Hepatic stellate cell (primary cell): ENCODE results near the gene RASA3.

Source experiments
- DNase-seq: peaks from one replicate; pipeline ENCODE4 v3.0.0; 2011; ENCODE audit warnings: low spot score

The RASA3 gene

DNA sequence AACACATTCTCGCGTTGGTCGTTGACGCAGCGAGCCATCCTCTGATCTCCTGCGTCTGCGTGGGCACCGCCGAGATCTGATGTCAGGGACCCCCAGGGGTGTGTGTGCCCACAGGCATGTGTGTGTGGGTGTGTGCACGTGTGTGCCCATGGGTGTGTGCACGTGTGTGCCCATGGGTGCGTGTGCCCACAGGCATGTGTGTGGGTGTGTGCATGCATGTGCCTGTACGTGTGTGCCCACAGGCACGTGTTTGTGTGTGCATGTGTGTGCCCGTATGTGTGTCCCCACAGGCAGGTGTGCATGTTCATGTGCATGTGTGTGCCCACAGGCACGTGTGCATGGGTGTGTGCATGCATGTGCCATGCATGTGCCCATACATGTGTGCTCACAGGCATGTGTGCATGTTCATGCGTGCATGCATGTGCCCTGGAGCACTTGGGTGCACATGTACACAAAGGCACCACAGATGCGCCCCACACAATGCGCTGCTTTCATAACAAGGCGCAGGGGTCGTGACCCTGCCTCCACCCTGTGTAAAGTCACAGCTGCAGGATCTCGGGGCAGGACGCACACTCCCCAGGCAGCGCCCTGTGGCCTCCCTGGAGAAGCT is 77.5 kb downstream of the RASA3 start:
- no peak for DNase-seq

DNA sequence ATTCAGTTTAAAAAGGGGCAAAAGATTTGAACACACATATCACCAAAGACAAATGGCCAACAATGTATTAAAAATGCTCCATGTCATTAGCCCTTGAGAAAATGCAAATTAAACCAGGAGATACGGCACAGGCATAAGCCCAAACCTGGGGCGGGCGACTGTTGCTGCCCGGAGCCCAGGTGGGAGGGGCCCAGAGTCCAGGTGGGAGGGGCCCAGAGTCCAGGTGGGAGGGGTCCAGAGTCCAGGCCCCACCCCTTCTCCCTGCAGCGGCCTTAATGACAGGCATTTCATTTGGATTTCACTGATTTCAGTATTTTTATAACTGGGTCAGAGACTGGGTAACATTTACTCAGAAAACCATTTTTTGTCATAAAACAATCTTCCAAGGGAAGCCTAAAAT is 78.2 kb downstream of the RASA3 start:
- DNase-seq: no peak

DNA sequence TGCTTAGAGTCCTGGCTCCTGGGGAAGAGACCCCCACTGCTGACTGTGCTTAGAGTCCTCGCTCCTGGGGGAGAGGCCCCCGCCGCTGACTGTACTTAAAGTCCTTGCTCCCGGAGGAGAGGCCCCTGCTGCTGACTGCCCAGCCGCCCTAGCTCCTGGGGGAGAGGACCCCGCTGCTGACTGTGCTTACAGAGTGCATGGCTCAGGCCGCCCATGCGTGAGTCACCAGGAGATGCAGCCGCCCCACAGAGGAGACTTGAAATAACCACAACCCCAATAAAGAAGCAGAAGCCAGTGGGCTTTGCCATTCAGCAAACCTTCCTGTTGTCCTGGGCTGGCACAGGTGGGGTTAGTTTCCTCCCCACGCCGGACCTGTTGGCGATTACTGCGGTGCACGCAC is 79.4 kb downstream of the RASA3 start:
- DNase-seq: peak; percentile 66

DNA sequence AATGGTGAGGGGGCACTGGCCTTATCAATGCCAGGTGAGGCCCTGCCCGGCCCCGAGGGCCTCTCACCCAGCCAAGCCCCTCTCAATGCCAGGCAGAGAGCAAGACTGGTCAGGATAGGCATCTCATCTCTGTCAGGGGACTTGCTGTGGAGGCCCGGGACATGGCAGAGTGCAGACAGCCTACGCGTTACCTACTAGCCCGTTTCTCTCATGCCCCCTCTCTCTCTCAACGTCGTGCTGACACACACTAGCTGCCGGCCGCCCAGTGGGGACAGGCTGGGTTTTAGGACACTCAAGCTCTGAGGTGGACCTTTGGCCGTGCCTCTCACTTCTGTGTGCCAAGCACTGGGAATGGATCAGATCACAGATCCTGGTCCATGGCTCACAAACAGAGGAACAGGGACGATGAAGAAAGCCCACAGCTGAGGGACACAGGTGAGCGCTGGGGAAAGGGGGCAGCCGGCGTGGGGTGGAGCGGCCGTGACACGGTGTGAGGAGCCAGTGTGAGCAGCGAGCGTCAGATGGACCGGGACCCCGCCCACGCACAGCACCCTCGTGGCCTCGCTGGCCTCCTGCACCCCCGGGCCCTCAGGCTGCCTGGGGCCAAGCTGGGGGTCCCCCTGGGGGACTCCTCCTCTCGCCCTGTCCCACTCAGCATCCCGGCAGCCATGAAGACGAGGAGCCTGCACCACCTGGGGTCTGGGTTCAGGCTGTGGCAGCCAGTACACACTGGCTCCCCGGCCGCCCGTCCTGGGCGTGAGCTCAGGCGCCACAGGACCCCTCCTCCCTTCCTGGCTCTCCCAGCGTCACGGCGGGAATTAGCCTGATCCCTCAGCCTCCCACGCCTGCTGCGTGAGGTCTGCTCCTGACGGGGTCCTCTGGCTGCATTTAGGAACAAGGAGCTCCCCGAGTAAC is 81.6 kb downstream of the RASA3 start:
- DNase-seq: no peak

DNA sequence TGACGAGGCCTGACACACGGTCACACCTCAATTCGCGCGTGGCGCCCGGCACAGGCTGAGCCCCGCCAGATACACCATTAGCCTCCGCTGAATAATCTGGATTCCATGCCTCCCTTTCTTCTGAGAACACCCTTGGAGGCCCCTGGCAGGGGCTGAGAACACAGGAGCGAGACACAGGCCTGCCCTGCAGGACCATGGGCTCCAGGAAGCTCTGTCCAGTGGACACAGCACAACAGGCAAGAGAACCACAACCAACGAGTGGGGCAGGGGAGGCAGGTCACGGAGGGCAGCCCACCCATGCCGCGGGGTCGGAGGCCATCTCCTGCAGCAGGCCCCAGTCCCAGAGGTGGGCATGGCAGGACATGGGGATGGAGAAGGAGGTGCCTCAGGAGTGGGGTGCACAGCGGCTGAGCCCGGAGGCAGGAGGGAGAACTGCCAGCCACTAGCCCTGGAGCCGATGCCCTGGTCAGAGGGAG is 82.8 kb downstream of the RASA3 start:
- no peak for DNase-seq

DNA sequence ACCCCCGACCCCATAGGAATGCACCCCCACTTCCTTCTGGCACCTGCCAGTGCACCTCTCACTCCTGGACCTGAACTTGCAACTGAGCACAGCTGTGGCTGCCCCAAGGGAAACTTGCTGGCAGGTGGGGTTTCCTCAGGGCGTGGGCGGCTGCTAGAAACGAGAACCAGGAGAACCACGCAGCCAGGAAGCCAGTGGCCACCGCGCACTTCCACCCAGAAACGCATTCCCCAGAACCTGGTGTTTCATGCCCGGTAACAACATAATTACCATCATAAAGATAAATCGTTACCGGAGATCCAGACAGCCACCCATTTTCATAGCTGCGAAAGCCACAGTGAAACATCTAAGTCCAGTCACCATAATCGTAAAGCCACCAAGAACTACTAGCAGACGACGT is 83.4 kb downstream of the RASA3 start:
- no peak for DNase-seq

DNA sequence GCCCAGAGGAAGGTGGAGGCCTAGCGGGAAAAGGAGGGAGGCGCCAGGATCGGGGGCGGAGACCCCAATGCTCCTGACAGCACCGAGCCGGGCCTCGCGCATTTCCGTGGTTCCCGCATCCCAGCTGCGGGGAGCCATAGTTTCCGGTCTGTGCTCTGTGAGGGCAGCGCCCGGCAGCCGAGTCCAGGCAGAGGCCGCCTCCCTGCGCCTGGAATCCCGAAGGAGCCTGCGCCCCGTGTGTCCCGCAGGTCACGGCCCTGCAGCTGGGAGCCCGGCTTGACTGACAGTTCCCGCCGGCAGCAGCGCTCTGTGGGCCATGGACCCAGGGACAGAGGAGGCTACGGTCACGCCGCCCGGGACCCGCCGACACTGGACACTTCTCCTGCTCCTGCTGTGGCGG is 84.0 kb downstream of the RASA3 start:
- DNase-seq: no peak

DNA sequence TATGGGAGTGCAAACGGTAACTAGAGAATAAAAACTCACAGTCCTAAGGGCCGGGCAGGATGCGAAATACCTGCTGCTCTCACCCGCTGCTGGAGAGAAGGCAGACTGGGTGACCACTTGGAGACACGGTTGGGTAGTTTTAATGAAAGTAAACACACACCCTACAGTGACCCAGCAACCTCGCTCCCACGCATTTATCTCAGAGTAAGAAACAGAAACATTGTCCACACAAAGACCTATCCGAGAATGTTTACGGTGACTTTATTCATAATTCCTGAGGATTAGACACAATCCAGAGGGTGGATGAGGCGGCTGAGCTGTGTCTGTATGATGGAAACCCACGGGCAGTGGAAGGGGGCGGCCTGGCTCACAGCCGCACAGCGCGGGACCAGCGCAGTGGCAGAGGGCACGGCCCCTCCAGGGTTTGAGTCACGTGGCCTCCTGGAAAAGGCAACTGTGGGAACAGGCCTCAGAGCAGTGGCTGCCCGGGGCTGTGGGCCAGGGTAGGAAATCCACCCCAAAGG is 85.0 kb downstream of the RASA3 start:
- no peak for DNase-seq

DNA sequence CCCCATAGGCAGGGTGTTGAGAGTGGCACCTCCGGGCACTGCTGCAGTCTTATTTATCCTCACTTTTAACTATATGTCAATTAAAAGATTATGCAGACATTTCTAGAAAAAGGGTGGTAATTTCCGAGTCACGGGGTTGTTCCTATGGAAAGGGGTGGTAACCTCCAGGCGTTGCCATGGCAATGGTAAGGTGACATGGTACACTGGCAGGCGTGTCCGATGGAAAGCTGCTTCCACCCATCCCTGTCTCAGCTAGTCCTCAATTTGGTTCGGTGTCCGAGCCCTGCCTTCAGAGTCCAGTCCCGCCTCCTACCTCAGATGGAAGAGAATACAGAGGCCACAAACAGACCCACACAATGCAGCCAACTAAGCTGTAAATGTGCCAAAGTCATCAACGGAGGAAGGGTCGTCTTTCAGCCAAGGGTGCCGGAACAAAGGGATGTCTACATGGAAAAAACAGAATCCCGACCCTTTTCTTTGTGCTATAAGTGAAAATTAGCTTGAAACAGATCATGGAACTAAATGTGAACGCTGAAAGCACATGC is 85.9 kb downstream of the RASA3 start:
- DNase-seq: no peak

DNA sequence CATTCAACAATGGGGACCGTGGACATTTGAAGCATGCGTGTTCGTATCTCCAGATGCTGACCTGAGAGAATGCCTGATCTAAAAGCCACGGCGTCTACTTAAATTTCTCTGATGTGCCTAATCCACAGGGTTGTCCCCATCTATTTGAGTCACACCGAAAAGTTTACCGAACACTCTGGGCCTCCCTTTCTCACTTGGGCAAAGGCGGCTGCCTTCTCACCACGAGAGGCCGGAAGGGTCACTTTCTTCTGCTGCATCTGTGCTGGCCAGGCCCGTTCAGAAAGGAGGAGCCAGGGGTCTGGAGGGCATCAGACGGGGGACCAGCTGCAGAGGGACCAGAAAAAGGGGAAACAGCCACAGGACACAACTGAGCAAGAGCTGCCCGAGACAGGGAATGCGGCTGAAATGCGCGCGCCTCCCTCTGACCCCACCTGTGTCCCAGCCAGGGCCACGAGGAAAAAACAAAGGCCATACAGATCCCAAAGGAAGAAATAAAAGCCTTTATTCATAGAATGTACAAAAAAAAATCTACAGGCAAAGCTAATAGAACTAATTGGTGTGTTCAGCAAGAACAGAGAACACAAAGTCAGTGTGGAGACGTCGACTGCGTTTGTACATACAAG is 87.2 kb downstream of the RASA3 start:
- no peak for DNase-seq

DNA sequence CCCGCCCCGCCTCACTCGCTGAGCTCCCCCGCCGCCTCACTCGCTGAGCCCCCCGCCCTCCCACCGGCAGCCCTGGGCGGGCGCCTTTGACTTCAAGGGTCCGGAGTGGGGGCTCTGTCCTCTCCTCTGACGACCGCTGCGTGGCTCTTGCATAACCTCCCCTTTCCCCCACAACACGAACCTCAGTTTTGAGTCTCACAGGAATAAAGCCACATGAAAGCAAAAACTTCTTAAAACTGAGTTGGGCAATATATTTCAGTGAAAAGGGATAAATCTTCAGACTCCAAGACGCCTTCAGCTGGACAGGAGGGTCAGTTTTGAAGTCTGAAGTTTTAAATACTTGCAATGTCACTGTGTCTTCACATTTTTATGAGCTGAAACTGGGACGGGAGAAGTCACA is 87.9 kb downstream of the RASA3 start:
- DNase-seq: no peak

DNA sequence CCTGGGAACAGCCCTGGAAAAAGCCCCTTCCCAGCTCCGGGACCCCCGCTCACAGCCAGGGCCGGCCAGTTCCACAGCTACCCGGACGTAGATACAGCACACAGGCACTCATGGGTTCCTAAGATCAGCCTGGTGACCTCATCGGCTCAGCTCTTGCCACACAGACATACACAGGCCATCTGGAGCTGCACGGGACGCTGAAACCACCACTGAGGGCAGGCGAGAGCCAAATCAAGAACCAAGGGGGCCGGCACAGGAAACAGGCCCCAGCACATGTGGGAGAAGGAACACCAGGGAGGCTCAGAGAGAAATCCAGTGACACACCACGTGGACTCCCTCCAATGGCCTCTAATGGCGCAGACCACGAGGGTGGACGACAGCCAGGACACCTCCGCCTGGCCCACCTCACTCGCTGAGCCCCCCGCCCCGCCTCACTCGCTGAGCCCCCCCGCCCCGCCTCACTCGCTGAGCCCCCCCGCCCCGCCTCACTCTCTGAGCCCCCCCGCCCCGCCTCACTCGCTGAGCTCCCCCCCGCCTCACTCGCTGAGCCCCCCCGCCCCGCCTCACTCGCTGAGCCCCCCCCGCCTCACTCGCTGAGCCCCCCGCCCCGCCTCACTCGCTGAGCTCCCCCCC is 88.9 kb downstream of the RASA3 start:
- no peak for DNase-seq

DNA sequence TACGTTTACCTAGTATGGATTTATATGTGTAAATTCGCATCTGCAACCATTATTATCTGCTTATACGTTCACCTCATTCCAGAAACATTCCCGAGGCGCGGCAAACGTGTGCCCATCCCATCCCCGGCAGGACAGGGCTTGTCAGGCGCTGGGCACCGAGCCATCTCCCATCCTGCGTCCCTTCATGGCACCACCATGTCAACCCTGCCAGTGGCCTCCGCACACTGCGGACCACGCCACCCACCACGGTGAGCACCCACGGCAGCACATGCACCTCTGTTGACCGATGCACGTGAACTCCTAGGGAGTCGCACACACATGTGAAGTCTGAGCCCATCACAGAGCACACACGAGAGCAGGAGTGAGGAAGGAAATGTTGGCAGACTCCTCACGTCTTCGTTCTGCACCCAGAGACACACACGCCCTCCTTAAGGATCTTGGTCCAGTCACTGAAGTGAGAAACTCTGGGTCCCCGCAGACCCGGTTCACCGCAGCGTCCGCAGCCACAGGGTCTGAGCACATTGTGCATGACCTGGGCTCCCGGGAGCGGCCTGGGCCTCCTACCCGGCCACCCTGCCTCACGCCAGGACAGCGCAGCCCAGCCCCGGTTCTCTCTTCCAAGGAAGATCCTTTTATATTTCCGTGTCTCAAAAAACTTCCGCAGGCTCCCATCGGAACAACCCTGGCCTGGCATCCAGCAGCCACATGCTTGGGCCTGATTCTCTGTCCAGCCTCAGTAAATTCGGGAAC is 90.2 kb downstream of the RASA3 start:
- DNase-seq: no peak

DNA sequence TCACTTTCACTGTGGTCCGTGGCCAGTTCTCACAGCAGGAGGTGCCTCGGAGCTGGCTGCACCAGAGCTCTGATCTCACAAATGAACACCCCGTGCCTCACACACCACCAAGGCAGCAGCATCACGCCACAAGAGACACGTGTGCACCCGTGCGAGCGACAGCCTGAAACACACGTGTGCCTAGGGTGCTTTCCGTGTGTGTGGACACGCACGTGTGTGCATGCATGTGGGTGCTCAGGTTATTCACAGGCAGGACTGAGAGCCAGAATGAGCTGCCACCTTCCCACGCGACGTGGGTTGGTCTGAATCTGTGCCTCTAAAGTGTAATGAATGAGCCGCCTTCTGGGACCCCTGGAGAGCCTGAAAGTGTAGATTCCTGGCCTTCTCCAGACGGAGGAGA is 90.9 kb downstream of the RASA3 start:
- no peak for DNase-seq

DNA sequence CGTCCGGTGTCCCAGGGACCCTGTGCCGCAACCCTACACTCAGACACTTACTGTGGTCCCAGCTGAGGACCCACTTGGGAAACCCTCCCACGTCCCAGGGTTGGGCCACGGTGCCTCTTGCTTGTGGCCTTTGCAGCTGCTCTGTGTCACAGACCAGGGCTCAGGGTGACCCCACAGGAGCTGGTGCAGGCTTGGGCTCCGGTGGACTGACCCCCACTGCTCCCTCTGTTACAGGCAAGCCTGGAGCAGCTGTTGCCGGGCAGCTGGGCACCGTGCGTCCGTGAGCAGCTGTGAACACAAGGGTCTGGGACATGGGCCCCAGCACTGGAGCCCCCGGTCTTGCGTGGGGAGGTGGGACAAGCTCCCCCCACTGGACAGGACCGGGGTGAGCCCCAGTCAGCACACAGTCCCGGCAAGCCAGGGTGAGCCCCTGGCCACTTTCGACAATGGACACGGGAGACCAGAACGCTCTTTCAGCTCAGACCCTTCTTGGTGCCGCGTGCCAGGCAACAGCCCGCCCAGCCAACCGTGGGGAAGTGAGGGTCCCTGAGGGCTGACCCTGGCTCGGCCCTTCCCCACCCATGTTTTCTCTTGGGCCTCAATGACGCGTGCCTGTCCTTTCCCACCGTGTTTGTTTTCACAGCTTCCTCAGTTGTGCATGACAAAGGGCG is 92.8 kb downstream of the RASA3 start:
- DNase-seq: no peak

DNA sequence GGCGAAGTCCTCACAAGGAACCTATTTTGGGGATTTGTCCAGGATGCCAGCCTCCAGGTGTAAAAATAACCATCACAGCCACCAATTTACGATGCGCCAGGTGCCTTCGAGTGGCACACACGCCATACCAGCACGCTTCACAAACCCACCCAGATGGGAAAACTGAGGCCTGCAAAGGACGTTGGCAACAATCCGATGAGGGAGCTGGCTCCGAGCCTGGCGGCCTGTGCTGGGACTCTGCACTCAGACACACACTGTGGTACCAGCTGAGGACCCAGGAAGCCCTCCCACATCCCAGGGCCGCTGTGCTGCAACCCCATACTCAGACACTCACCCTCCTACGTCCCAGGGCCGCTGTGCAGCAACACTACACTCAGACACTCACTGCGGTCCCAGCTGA is 93.5 kb downstream of the RASA3 start:
- no peak for DNase-seq

DNA sequence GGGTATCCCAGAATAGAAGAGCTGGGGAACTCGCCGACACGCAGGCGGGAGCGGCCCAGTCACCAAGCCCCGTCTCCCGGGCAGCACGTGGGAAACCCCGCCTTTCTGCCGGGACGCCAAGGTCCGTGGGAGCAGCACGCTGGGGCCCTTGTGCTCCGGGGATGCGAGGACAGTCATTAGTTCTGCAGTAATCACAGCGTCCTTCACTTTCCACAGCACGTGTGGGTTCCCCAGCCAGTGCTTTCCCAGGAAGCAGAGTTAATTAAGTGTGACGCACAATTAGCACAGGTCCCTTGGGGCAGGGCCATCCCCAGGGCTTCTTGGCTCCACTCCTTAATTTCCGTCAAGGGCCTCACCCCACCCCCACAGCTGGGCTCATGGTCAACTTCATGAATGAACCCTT is 94.2 kb downstream of the RASA3 start:
- no peak for DNase-seq

DNA sequence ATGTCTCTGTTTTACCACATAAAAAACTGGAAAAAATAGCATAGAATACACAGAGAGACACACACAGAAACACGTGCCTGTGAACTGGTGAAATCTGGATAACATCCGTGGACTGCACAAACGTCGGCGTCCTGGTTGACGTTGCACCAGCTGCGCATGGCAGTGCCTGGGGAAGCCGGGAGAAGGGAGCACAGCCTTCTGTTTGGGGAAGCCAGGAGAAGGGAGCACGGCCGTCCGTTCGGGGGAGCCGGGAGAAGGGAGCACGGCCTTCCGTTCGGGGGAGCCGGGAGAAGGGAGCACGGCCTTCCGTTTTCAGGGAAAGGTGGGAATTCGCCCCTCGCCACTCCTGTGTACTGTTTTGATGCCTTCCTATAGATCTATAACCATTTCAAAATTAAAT is 94.7 kb downstream of the RASA3 start:
- no peak for DNase-seq

DNA sequence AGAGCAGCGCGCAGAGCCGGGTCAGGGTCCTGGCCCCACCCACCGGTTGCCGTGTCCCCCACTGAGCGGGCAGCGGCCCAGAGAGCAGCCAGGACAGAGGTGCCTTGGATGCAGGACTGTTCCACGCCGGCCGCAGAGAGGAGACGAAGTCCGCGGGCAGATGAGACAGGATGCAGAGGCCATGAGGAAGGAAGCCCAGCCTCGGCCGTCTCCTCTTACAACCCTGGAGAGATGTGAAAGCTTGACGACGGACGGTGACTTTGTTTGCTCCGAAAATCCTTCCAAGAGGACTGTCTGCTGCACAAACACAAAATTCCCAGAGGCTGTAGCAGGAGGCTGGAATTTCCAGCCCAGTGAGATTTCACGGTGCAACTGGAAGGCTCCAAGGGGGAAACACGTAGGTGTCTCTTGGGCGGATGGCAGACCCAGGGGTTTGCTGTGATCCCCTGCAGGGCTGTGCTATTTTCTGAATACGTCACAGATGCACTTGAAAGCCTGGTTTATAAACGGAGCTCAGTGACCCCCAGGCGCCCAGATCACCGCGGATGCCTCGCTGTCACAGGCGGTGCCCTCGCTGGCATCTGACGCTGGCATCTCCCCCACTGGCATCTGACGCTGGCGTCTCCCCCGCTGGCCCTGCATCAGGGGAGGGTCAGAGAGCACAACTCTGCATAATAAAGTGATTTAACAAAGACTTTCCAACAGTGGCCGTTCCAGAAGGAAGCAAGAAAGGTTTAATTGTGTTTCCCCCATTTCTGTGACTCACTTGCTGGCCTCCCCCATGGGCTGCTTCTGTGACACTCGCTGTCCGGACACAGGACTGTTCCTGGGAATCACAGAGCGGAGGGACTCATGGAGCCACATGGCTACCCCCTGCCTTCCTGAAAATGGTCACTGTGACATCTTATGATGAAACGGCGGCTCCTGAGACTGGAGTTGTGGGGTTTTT is 96.6 kb downstream of the RASA3 start:
- DNase-seq: no peak

DNA sequence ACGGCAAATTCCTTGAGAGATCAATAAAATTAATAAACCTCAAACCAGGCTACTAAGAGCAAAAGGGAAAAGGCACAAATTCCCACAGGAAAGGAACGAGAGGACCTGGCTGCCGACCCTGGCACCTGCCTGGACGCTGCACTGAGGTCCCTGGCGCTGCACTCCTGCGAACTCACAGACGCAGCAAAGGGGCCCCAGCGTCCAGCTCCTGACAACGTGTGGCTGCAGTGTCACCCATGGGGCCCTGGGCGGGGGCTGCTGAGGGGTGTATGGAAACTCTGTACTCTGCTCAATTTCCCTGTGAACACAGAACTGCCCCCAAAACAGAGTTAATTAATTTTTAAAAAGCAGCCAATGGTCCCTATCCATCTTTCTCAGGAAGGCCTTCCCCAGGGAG is 97.2 kb downstream of the RASA3 start:
- DNase-seq: no peak
